HCEC 1CT (cell line): Measurements from ENCODE around the gene ATXN1.

Experiments used
- DNase-seq: peaks from one replicate; pipeline ENCODE4 v3.0.0-alpha.2; 2017

Gene ATXN1

GRCh38 chr6:16742116-16742515 is 19.1 kb downstream of the ATXN1 start:
- peak; percentile 33 for DNase-seq

- peak; percentile 97 for DNase-seq
Measured at GRCh38 chr6:16741112-16742016, 19.9 kb downstream of the ATXN1 start.

- no peak for DNase-seq
Measured at GRCh38 chr6:16740097-16740496, 21.2 kb downstream of the ATXN1 start.

- peak; percentile 78 for DNase-seq
Measured at GRCh38 chr6:16739329-16739801, 21.9 kb downstream of the ATXN1 start.

- no peak for DNase-seq
Measured at GRCh38 chr6:16737925-16738324, 23.3 kb downstream of the ATXN1 start.

GRCh38 chr6:16736856-16737775 is 24.1 kb downstream of the ATXN1 start:
- DNase-seq: peak; percentile 57

- DNase-seq: no peak
Measured at GRCh38 chr6:16735014-16735413, 26.2 kb downstream of the ATXN1 start.

- no peak for DNase-seq
Measured at GRCh38 chr6:16733085-16733484, 28.2 kb downstream of the ATXN1 start.

- no peak for DNase-seq
Measured at GRCh38 chr6:16731478-16732051, 29.7 kb downstream of the ATXN1 start.

- no peak for DNase-seq
Measured at GRCh38 chr6:16730738-16731477, 30.4 kb downstream of the ATXN1 start.

GRCh38 chr6:16729744-16730143 is 31.5 kb downstream of the ATXN1 start:
- DNase-seq: no peak

GRCh38 chr6:16729183-16729691 is 32.0 kb downstream of the ATXN1 start:
- DNase-seq: peak; percentile 55

GRCh38 chr6:16728513-16729182 is 32.6 kb downstream of the ATXN1 start:
- DNase-seq: no peak

GRCh38 chr6:16727996-16728395 is 33.3 kb downstream of the ATXN1 start:
- no peak for DNase-seq

GRCh38 chr6:16725145-16725864 is 36.0 kb downstream of the ATXN1 start:
- DNase-seq: peak; percentile 87

GRCh38 chr6:16723826-16724225 is 37.4 kb downstream of the ATXN1 start:
- DNase-seq: peak; percentile 97

- DNase-seq: no peak
Measured at GRCh38 chr6:16723402-16723801, 37.9 kb downstream of the ATXN1 start.

GRCh38 chr6:16722630-16723029 is 38.6 kb downstream of the ATXN1 start:
- DNase-seq: no peak

GRCh38 chr6:16721977-16722376 is 39.3 kb downstream of the ATXN1 start:
- DNase-seq: no peak

GRCh38 chr6:16720861-16721260 is 40.4 kb downstream of the ATXN1 start:
- DNase-seq: no peak

- no peak for DNase-seq
Measured at GRCh38 chr6:16719488-16719887, 41.8 kb downstream of the ATXN1 start.
